PC-3 (cell line): ENCODE measurements around the gene MFAP2. TPM values are rescaled to one million over a fixed set of nuclear protein-coding genes. Genes with fewer than 3 reads are reported as not detected.

Experiments
- ATAC-seq: fragments of 200-7000 bp; cut with Tn5 transposase; 2 replicates; pipeline ENCODE4 v1.9.1; 2020; ENCODE audit warnings: mild to moderate bottlenecking, moderate library complexity
- BruUV-seq: library from RNA; stranded (reverse); fragments of 400-500 nt; replicated peaks from 2 replicates; lab custom pipeline; 2021; lab: Mats Ljungman, UMichigan
- CTCF ChIA-PET: fragments of 300-600 bp; sonication (Branson Sonifier 250); formaldehyde crosslinking; loops from one replicate; lab custom pipeline; 2022; ENCODE audit warnings: antibody characterized with exemption; lab: Charles Lee
- POLR2A ChIA-PET: fragments of 300-600 bp; sonication (Branson Sonifier 250); formaldehyde crosslinking; loops from one replicate; lab custom pipeline; 2022; ENCODE audit warnings: antibody characterized with exemption; ENCODE audit not compliant: unreplicated experiment; lab: Charles Lee
- DNase-seq: peaks from one replicate; pipeline ENCODE4 v3.0.0-alpha.2; 2015
- H2AFZ ChIP-seq: fragments of 300-600 bp; sonication (generic); 2 replicates; pipeline ENCODE4 v1.6.0; 2016; ENCODE audit warnings: antibody characterized with exemption, low read length
- H3F3A ChIP-seq: fragments of 300-600 bp; sonication (generic); one replicate; pipeline ENCODE4 v1.6.0; 2017; ENCODE audit warnings: antibody characterized with exemption, low read length, control low read depth, mild to moderate bottlenecking; ENCODE audit not compliant: unreplicated experiment
- H3K27ac ChIP-seq: fragments of 300-600 bp; sonication (generic); 2 replicates; pipeline ENCODE4 v1.5.1; 2016; ENCODE audit warnings: mild to moderate bottlenecking, low read length
- H3K27me3 ChIP-seq: fragments of 300-600 bp; sonication (generic); 2 replicates; pipeline ENCODE4 v1.6.1; 2016; ENCODE audit warnings: low read length, mixed read lengths
- H3K36me3 ChIP-seq: fragments of 300-600 bp; sonication (generic); 2 replicates; pipeline ENCODE4 v1.6.1; 2016; ENCODE audit warnings: low read depth, mixed run types, low read length, mixed read lengths
- H3K4me1 ChIP-seq: fragments of 300-600 bp; sonication (generic); 2 replicates; pipeline ENCODE4 v1.5.1; 2016; ENCODE audit warnings: low read length; ENCODE audit not compliant: insufficient read depth
- H3K4me2 ChIP-seq: fragments of 300-600 bp; sonication (generic); 2 replicates; pipeline ENCODE4 v1.6.0; 2016; ENCODE audit warnings: low read length
- H3K4me3 ChIP-seq: fragments of 300-600 bp; sonication (generic); 2 replicates; pipeline ENCODE4 v1.5.1; 2016; ENCODE audit warnings: mild to moderate bottlenecking, low read length, mixed read lengths
- H3K79me2 ChIP-seq: fragments of 300-600 bp; sonication (generic); 2 replicates; pipeline ENCODE4 v1.6.1; 2017; ENCODE audit warnings: low read length, mixed read lengths
- H3K9ac ChIP-seq: fragments of 300-600 bp; sonication (generic); 2 replicates; pipeline ENCODE4 v1.6.0; 2016; ENCODE audit warnings: mild to moderate bottlenecking, low read length
- H3K9me2 ChIP-seq: fragments of 300-600 bp; sonication (generic); replicated peaks from 2 replicates; pipeline ENCODE4 v1.6.1; 2016; ENCODE audit warnings: mixed run types, low read length, mixed read lengths
- H3K9me3 ChIP-seq: fragments of 300-600 bp; sonication (generic); 2 replicates; pipeline ENCODE4 v1.6.1; 2016; ENCODE audit warnings: low read length, mixed read lengths
- H4K20me1 ChIP-seq: fragments of 300-600 bp; sonication (generic); 2 replicates; pipeline ENCODE4 v1.6.1; 2016; ENCODE audit warnings: low read length, mixed read lengths
- CTCF ChIP-seq: fragments of 300-600 bp; sonication (generic); conservative IDR thresholded peaks from 2 replicates; pipeline ENCODE4 v1.5.1; 2017; ENCODE audit warnings: antibody characterized with exemption, low read depth, mild to moderate bottlenecking, low read length
- EZH2 ChIP-seq: fragments of 300-600 bp; sonication (generic); IDR thresholded peaks from one replicate; pipeline ENCODE4 v1.6.1; 2017; ENCODE audit warnings: antibody characterized with exemption, mild to moderate bottlenecking, low read length; ENCODE audit not compliant: unreplicated experiment
- EZH2phosphoT487 ChIP-seq: fragments of 300-600 bp; sonication (generic); IDR thresholded peaks from 2 replicates; pipeline ENCODE4 v1.6.1; 2018; ENCODE audit warnings: mild to moderate bottlenecking, antibody characterized with exemption, low read length, borderline replicate concordance
- intact Hi-C: fragments of 100-400 bp; cut with micrococcal nuclease; formaldehyde crosslinking; loops from 2 replicates; pipeline ENCODE4 v1.9.0; 2023
- total RNA-seq: library from RNA; depleted of rRNA; stranded (reverse); fragments of >200 nt; gene quantifications from 2 replicates; pipeline ENCODE4 v1.2.3, GENCODE V29; 2014

Gene MFAP2
- total RNA-seq, 1 experiment from 2014 or later = 1.8 TPM

GRCh38 chr1:17028662-17029188 is 48.3 kb upstream of the MFAP2 start:
- Histone ChIP-seq H3K79me2 (peaks cover 4% of the 10 kb centered on the region; the same call in 1 of the 2 replicates), H3K9ac (no peak overlapping the region), H3K4me1 (no peaks in the 10 kb centered on the region), H3K9me3 (no peaks in the 10 kb centered on the region), H3K4me3 (no peak overlapping the region), H4K20me1 (no peaks in the 10 kb centered on the region), H3K36me3 (peaks cover 56% of the 10 kb centered on the region), H2AFZ (no peak overlapping the region), H3K27me3 (no peaks in the 10 kb centered on the region), H3F3A (no peaks in the 10 kb centered on the region), H3K27ac (no peak overlapping the region), H3K9me2 (no peaks in the 10 kb centered on the region), H3K4me2 (no peak overlapping the region)
- CTCF ChIA-PET = interaction anchor here (0.6 kb wide), 1 partner anchor 77 kb away, joined by 10 read pairs; no protein-coding TSS in a partner anchor
- POLR2A ChIA-PET = no interaction called here
- no TSS peak for BruUV-seq
- DNase-seq (no peak), ATAC-seq (no peak)
- intact Hi-C loops = no loop called here
- TF ChIP-seq CTCF (no peak), EZH2 (no peak), EZH2phosphoT487 (no peak)

- BruUV-seq = no TSS peak
These were observed 47.5 kb upstream of the MFAP2 start for GRCh38 chr1:17027900-17028299.

GRCh38 chr1:17027403-17027802 is 47.0 kb upstream of the MFAP2 start:
- TF ChIP-seq CTCF (no peak), EZH2phosphoT487 (no peak), EZH2 (no peak)
- POLR2A ChIA-PET = no interaction called here
- intact Hi-C loops = no loop called here

More at GRCh38 chr1:17027900-17028299, 47.5 kb upstream of the MFAP2 start:
- no peaks in the 10 kb centered on the region for H3K9me3 ChIP-seq
- intact Hi-C loops = no loop called here
- H3K4me1 ChIP-seq = no peaks in the 10 kb centered on the region
- H4K20me1 ChIP-seq = no peaks in the 10 kb centered on the region
- DNase-seq (no peak), ATAC-seq (no peak)
- TF ChIP-seq EZH2phosphoT487 = no peak
- no peak for TF ChIP-seq EZH2
- no peak overlapping the region for H3K4me3 ChIP-seq
- no peaks in the 10 kb centered on the region for H3K9me2 ChIP-seq
- no peak overlapping the region for H3K4me2 ChIP-seq
- ChIA-PET POLR2A (no interaction called here), CTCF (no interaction called here)
- H3K27ac ChIP-seq = no peak overlapping the region
- peaks cover 4% of the 10 kb centered on the region; the same call in 1 of the 2 replicates for H3K79me2 ChIP-seq
- H3K27me3 ChIP-seq = no peaks in the 10 kb centered on the region
- H2AFZ ChIP-seq = no peak overlapping the region
- no peaks in the 10 kb centered on the region for H3F3A ChIP-seq
- H3K36me3 ChIP-seq = peaks cover 61% of the 10 kb centered on the region
- H3K9ac ChIP-seq = no peak overlapping the region

More at GRCh38 chr1:17027403-17027802, 47.0 kb upstream of the MFAP2 start:
- no peaks in the 10 kb centered on the region for H3K9me3 ChIP-seq
- peak; percentile 80; the same call in 1 of the 2 replicates for ATAC-seq
- BruUV-seq = no TSS peak
- no peaks in the 10 kb centered on the region for H3K4me1 ChIP-seq
- no peaks in the 10 kb centered on the region for H3K27me3 ChIP-seq
- no peak for DNase-seq
- no peaks in the 10 kb centered on the region for H3K9me2 ChIP-seq
- no peaks in the 10 kb centered on the region for H3F3A ChIP-seq
- no peak overlapping the region for H3K9ac ChIP-seq
- peaks cover under 1% of the 10 kb centered on the region; the same call in 1 of the 2 replicates for H3K79me2 ChIP-seq
- H3K36me3 ChIP-seq = peaks cover 61% of the 10 kb centered on the region
- CTCF ChIA-PET = no interaction called here
- H3K4me3 ChIP-seq = no peak overlapping the region
- no peak overlapping the region for H3K4me2 ChIP-seq
- H4K20me1 ChIP-seq = no peaks in the 10 kb centered on the region
- H2AFZ ChIP-seq = no peak overlapping the region
- H3K27ac ChIP-seq = no peak overlapping the region
